GM23248 (cell line): ENCODE measurements around the gene PTPRN. TPM values are rescaled to one million over a fixed set of nuclear protein-coding genes. Genes with fewer than 3 reads are reported as not detected.
"Not testable (repeated sequence)": the region's sequence is repeated elsewhere in the genome, so short reads cannot be mapped to it uniquely, and the experiment has no call there.

ENCODE experiments used
- DNase-seq: peaks from one replicate; pipeline ENCODE4 v3.0.0-alpha.2; 2015
- H2AFZ ChIP-seq: fragments of 200-600 bp; sonication (generic); 2 replicates; pipeline ENCODE4 v1.6.1; 2016; ENCODE audit warnings: antibody characterized with exemption
- H3F3A ChIP-seq: fragments of 200-600 bp; sonication (generic); 2 replicates; pipeline ENCODE4 v1.6.1; 2016; ENCODE audit warnings: mild to moderate bottlenecking, antibody characterized with exemption, mixed run types; ENCODE audit not compliant: insufficient read depth
- H3K27ac ChIP-seq: fragments of 200-600 bp; sonication (generic); 2 replicates; pipeline ENCODE4 v1.5.1; 2016; ENCODE audit warnings: mild to moderate bottlenecking
- H3K27me3 ChIP-seq: fragments of 200-600 bp; sonication (generic); replicated peaks from 2 replicates; pipeline ENCODE4 v1.6.1; 2016; ENCODE audit warnings: mild to moderate bottlenecking; ENCODE audit not compliant: insufficient read depth
- H3K36me3 ChIP-seq: fragments of 200-600 bp; sonication (generic); 2 replicates; pipeline ENCODE4 v1.6.1; 2016; ENCODE audit warnings: low read depth, mild to moderate bottlenecking
- H3K4me1 ChIP-seq: fragments of 200-600 bp; sonication (generic); 2 replicates; pipeline ENCODE4 v1.6.1; 2016; ENCODE audit warnings: mild to moderate bottlenecking; ENCODE audit not compliant: insufficient read depth
- H3K4me2 ChIP-seq: fragments of 200-600 bp; sonication (generic); one replicate; pipeline ENCODE4 v1.6.1; 2016; ENCODE audit warnings: mild to moderate bottlenecking; ENCODE audit not compliant: unreplicated experiment
- H3K4me3 ChIP-seq: fragments of 200-600 bp; sonication (generic); 2 replicates; pipeline ENCODE4 v1.5.1; 2016; ENCODE audit warnings: mild to moderate bottlenecking
- H3K79me2 ChIP-seq: fragments of 200-600 bp; sonication (generic); 2 replicates; pipeline ENCODE4 v1.6.1; 2016; ENCODE audit warnings: mild to moderate bottlenecking; ENCODE audit not compliant: insufficient read depth
- H3K9ac ChIP-seq: fragments of 200-600 bp; sonication (generic); 2 replicates; pipeline ENCODE4 v1.6.1; 2016; ENCODE audit warnings: mild to moderate bottlenecking
- H3K9me2 ChIP-seq: fragments of 200-600 bp; sonication (generic); 2 replicates; pipeline ENCODE4 v1.6.1; 2016; ENCODE audit warnings: mixed run types, mild to moderate bottlenecking, moderate library complexity; ENCODE audit not compliant: insufficient read depth
- H3K9me3 ChIP-seq: fragments of 200-600 bp; sonication (generic); one replicate; pipeline ENCODE4 v1.6.1; 2017; ENCODE audit warnings: low read depth
- H4K20me1 ChIP-seq: fragments of 200-600 bp; sonication (generic); 2 replicates; pipeline ENCODE4 v1.6.0; 2016; ENCODE audit not compliant: insufficient read depth
- EZH2 ChIP-seq: fragments of 200-600 bp; sonication (generic); IDR thresholded peaks from 2 replicates; pipeline ENCODE4 v1.6.1; 2018; ENCODE audit warnings: antibody characterized with exemption, mild to moderate bottlenecking; ENCODE audit not compliant: insufficient read depth, poor library complexity, severe bottlenecking
- EZH2phosphoT487 ChIP-seq: fragments of 200-600 bp; sonication (generic); IDR thresholded peaks from 2 replicates; pipeline ENCODE4 v1.6.1; 2018; ENCODE audit warnings: antibody characterized with exemption, moderate library complexity, mild to moderate bottlenecking, low read depth; ENCODE audit not compliant: insufficient read depth
- WGBS, 2 experiments: methylation state at CpG; one replicate each; pipeline ENCODE4 v1.1.6; 2015 to 2017; ENCODE audit warnings: low lambda C conversion rate in 2 of 2, low coverage in 1 of 2; ENCODE audit errors: missing lambda C conversion rate in 2 of 2; 5-methylcytosine and 5-hydroxymethylcytosine counted together
- in situ Hi-C: fragments of 300-500 bp; cut with MboI; formaldehyde crosslinking; loops from 2 replicates; pipeline ENCODE4 v1.15.0; 2020
- polyA plus RNA-seq: library from polyadenylated mRNA; unstranded; fragments of >200 nt; fragmentation: Nextera tagmentation; extraction: Ambion mirVana; gene quantifications from 2 replicates; pipeline ENCODE4 v1.2.1, GENCODE V29; 2016
- total RNA-seq: library from RNA; depleted of rRNA; stranded (reverse); fragments of >200 nt; shearing (Covaris generic); gene quantifications from 2 replicates; pipeline ENCODE4 v1.2.3, GENCODE V29; 2014

Gene PTPRN
- total and polyA plus RNA-seq, 2 experiments from 2014 or later = 29.2 to 54.1 TPM

- Histone ChIP-seq H4K20me1 (no peaks in the 10 kb centered on the region), H3F3A (no peaks in the 10 kb centered on the region), H3K27me3 (peaks cover 29% of the 10 kb centered on the region), H3K4me1 (no peaks in the 10 kb centered on the region), H3K27ac (no peak overlapping the region), H3K9ac (no peak overlapping the region), H3K4me2 (no peak overlapping the region), H3K4me3 (no peak overlapping the region), H3K79me2 (no peaks in the 10 kb centered on the region), H3K9me2 (no peaks in the 10 kb centered on the region), H3K9me3 (no peaks in the 10 kb centered on the region), H2AFZ (no peak overlapping the region), H3K36me3 (no peaks in the 10 kb centered on the region)
- WGBS, 2 experiments = 9 to 16% methylated on average over 4 of the region's 4 CpGs
- DNase-seq = no peak
- TF ChIP-seq EZH2phosphoT487 (no peak), EZH2 (no peak)
- in situ Hi-C loops = no loop called here
Measured at GRCh38 chr2:219323434-219323833, 14.2 kb upstream of the PTPRN start.

GRCh38 chr2:219314804-219315468 lies 5.7 kb upstream of the PTPRN start:
- no peaks in the 10 kb centered on the region for H3K9me2 ChIP-seq
- H3K27me3 ChIP-seq = no peaks in the 10 kb centered on the region
- no peak overlapping the region for H3K4me3 ChIP-seq
- peak; percentile 43 for DNase-seq
- no peaks in the 10 kb centered on the region for H3K9me3 ChIP-seq
- H3K9ac ChIP-seq = no peak overlapping the region
- H4K20me1 ChIP-seq = no peaks in the 10 kb centered on the region
- no peak overlapping the region for H3K4me2 ChIP-seq
- no peaks in the 10 kb centered on the region for H3K79me2 ChIP-seq
- H3K27ac ChIP-seq = no peak overlapping the region
- TF ChIP-seq EZH2 (no peak), EZH2phosphoT487 (no peak)
- no peaks in the 10 kb centered on the region for H3F3A ChIP-seq
- H3K36me3 ChIP-seq = no peaks in the 10 kb centered on the region
- in situ Hi-C loops = no loop called here
- 67 to 74% methylated on average over 13 to 16 of the region's 16 CpGs for WGBS, 2 experiments
- H3K4me1 ChIP-seq = no peaks in the 10 kb centered on the region
- no peak overlapping the region for H2AFZ ChIP-seq

GRCh38 chr2:219312683-219313263 lies 3.6 kb upstream of the PTPRN start:
- not testable (repeated sequence) for H3K36me3 ChIP-seq, H3K4me2 ChIP-seq
- 86 to 90% methylated on average over 23 to 40 of the region's 49 CpGs for WGBS, 2 experiments

GRCh38 chr2:219308142-219309101 lies 779 bp downstream of the PTPRN start:
- H3F3A ChIP-seq = no peaks in the 10 kb centered on the region
- DNase-seq = peak; percentile 82
- no peaks in the 10 kb centered on the region for H3K79me2 ChIP-seq
- 1 to 2% methylated on average over 22 to 43 of the region's 45 CpGs for WGBS, 2 experiments
- TF ChIP-seq EZH2 = peak; percentile 13
- TF ChIP-seq EZH2phosphoT487 = no peak
- H3K4me2 ChIP-seq = peak overlapping the region; percentile 67
- no peaks in the 10 kb centered on the region; the same call in none of the 2 replicates for H3K4me1 ChIP-seq
- peak overlapping the region; percentile 63 for H3K4me3 ChIP-seq
- H3K36me3 ChIP-seq = no peaks in the 10 kb centered on the region
- H2AFZ ChIP-seq = 0 out of 2 replicates have a peak overlapping the region, but pooled peaks have one; percentile 14
- peak overlapping the region; percentile 30; the same call in 1 of the 2 replicates for H3K27ac ChIP-seq
- H3K9me2 ChIP-seq = no peaks in the 10 kb centered on the region
- in situ Hi-C loops = loop anchor here (10.0 kb wide), 1 partner anchor 144 kb away; the partner anchor contains the start of gene NHEJ1
- H4K20me1 ChIP-seq = no peaks in the 10 kb centered on the region
- 0 out of 2 replicates have a peak, but pooled peaks cover 3% of the 10 kb centered on the region for H3K27me3 ChIP-seq
- H3K9ac ChIP-seq = 0 out of 2 replicates have a peak overlapping the region, but pooled peaks have one; percentile 4
- no peaks in the 10 kb centered on the region for H3K9me3 ChIP-seq

More at GRCh38 chr2:219312683-219313263, 3.6 kb upstream of the PTPRN start:
- H4K20me1 ChIP-seq, H3K27me3 ChIP-seq, H2AFZ ChIP-seq, DNase-seq, H3K9me2 ChIP-seq, H3K27ac ChIP-seq, in situ Hi-C loops, H3K4me1 ChIP-seq, H3K9me3 ChIP-seq, H3K9ac ChIP-seq, H3K79me2 ChIP-seq, H3F3A ChIP-seq, H3K4me3 ChIP-seq: not testable (repeated sequence)
